PC-3 (cell line): ENCODE data around the gene MARCHF6.

Source experiments
- EZH2 ChIP-seq: fragments of 300-600 bp; sonication (generic); IDR thresholded peaks from one replicate; pipeline ENCODE4 v1.6.1; 2017; ENCODE audit warnings: antibody characterized with exemption, mild to moderate bottlenecking, low read length; ENCODE audit not compliant: unreplicated experiment
- EZH2phosphoT487 ChIP-seq: fragments of 300-600 bp; sonication (generic); IDR thresholded peaks from 2 replicates; pipeline ENCODE4 v1.6.1; 2018; ENCODE audit warnings: mild to moderate bottlenecking, antibody characterized with exemption, low read length, borderline replicate concordance
- TF ChIP-seq, protein P1 (sequence below): fragments of 300-600 bp; sonication (generic); conservative IDR thresholded peaks from 2 replicates; pipeline ENCODE4 v1.5.1; 2017; ENCODE audit warnings: antibody characterized with exemption, low read depth, mild to moderate bottlenecking, low read length

DNA sequence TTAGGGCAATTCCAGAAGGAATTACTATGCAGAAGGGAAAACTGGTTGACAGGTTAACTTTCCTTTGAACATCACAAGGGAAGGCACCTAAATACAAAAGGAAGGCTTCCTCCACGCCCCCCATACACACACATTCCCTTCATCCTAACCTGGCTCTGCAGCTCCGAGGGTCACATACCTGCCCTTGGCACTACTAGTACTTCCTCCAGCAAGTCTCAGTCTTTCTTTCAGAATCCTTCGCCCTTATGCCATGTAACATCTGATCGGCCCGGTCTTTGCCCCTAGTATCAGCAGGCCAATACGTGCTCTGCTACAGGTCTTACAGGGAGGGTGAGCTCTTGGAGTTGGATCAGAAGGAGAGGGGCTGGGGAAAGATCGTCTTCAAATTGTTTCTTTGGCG, 1.6 kb upstream of the MARCHF6 start:
- TF ChIP-seq, protein P1, sequence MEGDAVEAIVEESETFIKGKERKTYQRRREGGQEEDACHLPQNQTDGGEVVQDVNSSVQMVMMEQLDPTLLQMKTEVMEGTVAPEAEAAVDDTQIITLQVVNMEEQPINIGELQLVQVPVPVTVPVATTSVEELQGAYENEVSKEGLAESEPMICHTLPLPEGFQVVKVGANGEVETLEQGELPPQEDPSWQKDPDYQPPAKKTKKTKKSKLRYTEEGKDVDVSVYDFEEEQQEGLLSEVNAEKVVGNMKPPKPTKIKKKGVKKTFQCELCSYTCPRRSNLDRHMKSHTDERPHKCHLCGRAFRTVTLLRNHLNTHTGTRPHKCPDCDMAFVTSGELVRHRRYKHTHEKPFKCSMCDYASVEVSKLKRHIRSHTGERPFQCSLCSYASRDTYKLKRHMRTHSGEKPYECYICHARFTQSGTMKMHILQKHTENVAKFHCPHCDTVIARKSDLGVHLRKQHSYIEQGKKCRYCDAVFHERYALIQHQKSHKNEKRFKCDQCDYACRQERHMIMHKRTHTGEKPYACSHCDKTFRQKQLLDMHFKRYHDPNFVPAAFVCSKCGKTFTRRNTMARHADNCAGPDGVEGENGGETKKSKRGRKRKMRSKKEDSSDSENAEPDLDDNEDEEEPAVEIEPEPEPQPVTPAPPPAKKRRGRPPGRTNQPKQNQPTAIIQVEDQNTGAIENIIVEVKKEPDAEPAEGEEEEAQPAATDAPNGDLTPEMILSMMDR: no peak
- TF ChIP-seq EZH2phosphoT487: no peak
- no peak for TF ChIP-seq EZH2
